GM21786 (cell line): ENCODE data around the gene CDC25C.
"Not testable (repeated sequence)": the region's sequence is repeated elsewhere in the genome, so short reads cannot be mapped to it uniquely, and the experiment has no call there.

Source experiments
- ATAC-seq: cut with Tn5 transposase; IDR thresholded peaks from one replicate; pipeline ENCODE4 v1.9.1; 2021; ENCODE audit not compliant: unreplicated experiment

CDC25C gene

GRCh38 chr5:138349852-138350562 lies 18.4 kb upstream of the CDC25C start:
- no peak for ATAC-seq

GRCh38 chr5:138346889-138347288 lies 15.3 kb upstream of the CDC25C start:
- no peak for ATAC-seq

- ATAC-seq = no peak
Observed at GRCh38 chr5:138344887-138345622, 13.5 kb upstream of the CDC25C start.

GRCh38 chr5:138340008-138340407 lies 8.4 kb upstream of the CDC25C start:
- no peak for ATAC-seq

GRCh38 chr5:138339464-138339863 lies 7.9 kb upstream of the CDC25C start:
- ATAC-seq = no peak

- ATAC-seq = no peak
Observed at GRCh38 chr5:138339091-138339456, 7.5 kb upstream of the CDC25C start.

- ATAC-seq = peak; percentile 8
Observed at GRCh38 chr5:138338411-138339090, 6.9 kb upstream of the CDC25C start.

- ATAC-seq = peak; percentile 81
Observed at GRCh38 chr5:138337685-138338410, 6.2 kb upstream of the CDC25C start, which contains the start of gene FAM53C. Gene FAM53C, plus strand, starts transcription at chr5:138338266. Its CDS starts 3,070 bp downstream, at chr5:138341336.

- peak; percentile 4 for ATAC-seq
Observed at GRCh38 chr5:138336952-138337684, 5.5 kb upstream of the CDC25C start.

GRCh38 chr5:138334867-138335447 lies 3.4 kb upstream of the CDC25C start:
- no peak for ATAC-seq

- no peak for ATAC-seq
Observed at GRCh38 chr5:138330813-138331448, 673 bp downstream of the CDC25C start.

GRCh38 chr5:138318211-138318610 lies 13.4 kb downstream of the CDC25C start:
- not testable (repeated sequence) for ATAC-seq

GRCh38 chr5:138316355-138316754 lies 15.2 kb downstream of the CDC25C start:
- ATAC-seq = no peak

- ATAC-seq = no peak
Observed at GRCh38 chr5:138315751-138316278, 15.8 kb downstream of the CDC25C start.

- no peak for ATAC-seq
Observed at GRCh38 chr5:138305797-138306196, 25.8 kb downstream of the CDC25C start.

- no peak for ATAC-seq
Observed at GRCh38 chr5:138303372-138303771, 28.2 kb downstream of the CDC25C start.

GRCh38 chr5:138289296-138289695 lies 42.3 kb downstream of the CDC25C start:
- no peak for ATAC-seq

- no peak for ATAC-seq
Observed at GRCh38 chr5:138287246-138287645, 44.4 kb downstream of the CDC25C start.
